ENCODE results near the gene CACNG4.

Gene CACNG4

DNA sequence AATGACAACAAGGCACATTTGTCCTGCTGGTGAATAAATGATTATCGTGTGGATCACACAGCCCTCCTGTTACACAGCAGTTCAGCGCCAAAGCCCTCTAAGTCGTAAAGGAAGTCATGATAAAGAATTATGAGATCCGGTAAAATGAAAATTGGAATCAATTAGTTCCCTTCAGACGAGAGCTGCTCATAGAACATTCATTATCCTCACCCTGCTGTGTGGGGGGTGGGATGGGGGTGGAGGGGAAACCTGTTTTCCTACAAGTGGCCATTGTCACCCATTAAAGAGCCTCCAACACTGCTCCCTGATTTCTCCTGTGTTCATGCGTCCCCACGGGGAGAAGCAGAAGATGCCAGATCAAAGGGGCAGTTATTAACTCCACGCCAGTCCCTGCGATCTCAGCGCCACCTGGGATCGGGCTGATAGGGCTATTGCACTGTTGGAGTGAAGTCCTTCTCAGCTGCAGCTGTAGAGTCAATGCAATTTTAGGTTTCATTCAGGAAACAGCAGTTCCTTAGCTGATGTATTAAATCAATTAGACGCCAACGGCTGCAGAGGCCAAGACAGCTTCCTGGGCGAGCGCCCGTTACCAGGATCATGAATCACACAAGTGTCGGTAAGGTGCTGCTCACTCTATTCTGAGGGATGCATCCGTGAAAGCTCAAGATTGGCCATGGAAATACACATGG, 19.2 kb upstream of the CACNG4 start:
- no peak for DNase-seq

GRCh38 chr17:66946251-66946650, 18.3 kb upstream of the CACNG4 start:
- DNase-seq, result no peak

DNA sequence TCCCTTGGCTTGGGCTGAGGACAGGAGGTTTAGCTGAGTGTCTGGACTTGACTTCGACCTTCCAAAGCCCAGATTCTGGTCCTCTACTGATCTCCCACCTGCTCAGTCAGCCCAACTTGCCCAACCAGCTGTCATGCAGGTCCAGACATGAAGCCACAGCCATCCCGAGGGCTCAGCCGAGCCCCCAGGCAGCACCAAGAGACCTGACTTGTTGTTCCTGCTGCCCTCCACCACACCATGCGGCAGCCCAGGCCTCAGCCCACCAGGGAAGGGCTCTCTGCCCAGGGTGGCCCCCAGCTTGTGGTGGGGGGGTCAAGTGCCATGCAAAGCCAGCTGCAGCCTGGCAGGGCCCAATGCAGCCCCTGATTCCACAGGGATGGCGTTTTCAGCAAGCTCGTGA, 17.2 kb upstream of the CACNG4 start:
- DNase-seq, result no peak

- no peak for DNase-seq
These were observed 16.3 kb upstream of the CACNG4 start for GRCh38 chr17:66948061-66948750.

- DNase-seq, result peak; percentile 4
These were observed 15.0 kb upstream of the CACNG4 start for GRCh38 chr17:66949501-66949900.

GRCh38 chr17:66950325-66950724, 14.2 kb upstream of the CACNG4 start:
- DNase-seq, result no peak

GRCh38 chr17:66950886-66951604, 13.5 kb upstream of the CACNG4 start:
- no peak for DNase-seq

GRCh38 chr17:66951605-66951953, 12.9 kb upstream of the CACNG4 start:
- DNase-seq, result no peak

- DNase-seq, result no peak
These were observed 12.4 kb upstream of the CACNG4 start for GRCh38 chr17:66952031-66952524.

- DNase-seq, result no peak
These were observed 11.6 kb upstream of the CACNG4 start for GRCh38 chr17:66952681-66953629.

GRCh38 chr17:66953630-66954020, 10.9 kb upstream of the CACNG4 start:
- peak; percentile 32 for DNase-seq

DNA sequence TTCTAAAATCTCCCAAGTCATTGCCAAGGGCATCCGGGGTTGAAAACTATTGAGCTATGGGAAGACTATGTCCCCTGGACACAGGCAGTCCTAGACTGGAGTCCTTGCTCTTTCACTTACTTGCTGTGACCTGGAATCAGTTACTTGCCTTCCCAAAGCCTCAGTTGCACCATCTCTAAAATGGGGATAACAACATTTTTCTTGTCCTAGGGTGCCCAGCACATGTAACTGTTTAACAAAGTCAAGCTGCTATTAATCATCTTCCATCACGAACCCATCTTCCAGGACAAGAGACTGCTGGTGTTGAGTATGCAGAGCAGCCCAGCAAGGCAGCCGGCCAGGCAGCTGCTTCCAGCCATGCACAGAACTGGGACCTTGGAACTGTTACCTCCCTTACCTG, 9.9 kb upstream of the CACNG4 start:
- no peak for DNase-seq

DNA sequence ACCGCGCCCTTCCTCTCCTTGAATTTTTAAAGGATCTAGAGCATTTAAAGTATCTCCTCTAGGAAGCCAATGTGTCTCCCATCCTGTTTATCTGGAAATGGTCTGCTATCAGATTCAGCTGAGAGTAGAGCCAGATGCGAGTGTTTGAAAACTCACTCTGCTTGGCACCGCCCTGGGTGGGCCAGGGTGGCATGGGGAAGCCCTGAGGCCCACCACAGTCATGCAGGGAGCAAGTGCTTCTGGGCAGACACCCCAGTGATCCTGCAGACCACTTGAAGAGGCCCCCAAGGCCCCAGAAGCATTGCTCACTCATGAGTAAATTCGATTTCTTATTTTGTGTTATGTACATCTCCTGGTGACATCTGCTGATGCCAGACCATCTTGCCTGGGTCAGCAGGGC, 8.7 kb upstream of the CACNG4 start:
- no peak for DNase-seq

GRCh38 chr17:66956941-66957340, 7.6 kb upstream of the CACNG4 start:
- no peak for DNase-seq

- no peak for DNase-seq
These were observed 7.2 kb upstream of the CACNG4 start for GRCh38 chr17:66957343-66957742.

GRCh38 chr17:66957951-66958579, 6.4 kb upstream of the CACNG4 start:
- DNase-seq, result no peak

GRCh38 chr17:66959641-66960375, 4.7 kb upstream of the CACNG4 start:
- DNase-seq, result no peak

DNA sequence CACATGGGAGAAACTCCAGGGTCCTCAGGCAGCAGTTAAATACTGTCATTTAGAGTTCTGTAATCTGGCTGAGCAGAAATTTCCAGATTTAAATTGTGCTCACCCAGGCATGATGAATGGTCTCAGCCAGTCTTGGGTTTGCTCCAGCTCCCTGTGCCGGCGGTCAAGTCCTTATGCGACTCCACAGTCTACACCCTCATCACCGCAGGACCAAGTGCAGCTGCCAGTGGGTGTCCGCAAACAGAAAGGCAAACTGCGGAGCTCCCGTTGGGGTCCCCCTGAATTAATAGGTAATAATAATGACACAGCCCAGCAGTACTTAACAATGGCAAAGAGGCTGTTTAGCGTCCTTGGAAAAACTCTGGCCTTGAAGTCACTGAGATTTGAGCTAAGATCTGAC, 3.9 kb upstream of the CACNG4 start:
- peak; percentile 24 for DNase-seq

DNA sequence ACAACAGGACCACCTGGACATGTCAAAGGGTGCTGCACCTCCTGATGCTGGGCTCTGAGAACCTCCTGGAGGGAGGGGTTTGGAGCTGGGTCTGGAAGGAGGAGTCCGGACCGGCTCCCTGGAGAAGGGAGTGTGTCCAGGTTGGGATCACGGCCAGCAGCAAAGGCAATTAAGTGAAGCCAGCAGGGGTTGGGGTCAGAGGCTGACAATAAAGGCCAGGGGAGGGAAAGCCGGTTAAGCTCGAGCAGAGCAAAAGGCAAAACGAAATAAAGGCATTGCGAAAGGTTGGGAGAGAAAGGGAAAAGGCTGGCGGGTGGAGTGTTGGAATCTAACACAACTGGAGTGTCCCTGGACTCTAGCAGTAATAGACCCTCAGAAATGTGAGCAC, 992 bp upstream of the CACNG4 start:
- no peak for DNase-seq

GRCh38 chr17:66964930-66965800, 658 bp downstream of the CACNG4 start:
- DNase-seq, result peak; percentile 60

Measured in NCI-H1092 treated with DMSO at 0.1 percent for 48 hours (cell line).